Measurements from ENCODE around the gene GPR31.

- TF ChIP-seq ZBTB40 (IDR thresholded peaks at IDR 0.05) (no peak), ZBTB40 (CRISPR knock-in tag; IDR thresholded peaks at IDR 0.05) (no peak), PHF8 (IDR thresholded peaks at IDR 0.05; ENCODE audit: borderline replicate concordance, low read length) (no peak), CBFB (CRISPR knock-in tag; IDR thresholded peaks at IDR 0.05) (no peak), POLR2AphosphoS2 (IDR thresholded peaks at IDR 0.05; ENCODE audit: low read length) (no peak)
These were observed 12.3 kb downstream of the GPR31 start for GRCh38 chr6:167145461-167145860.

Measured in K562 (cell line).